Upper lobe of left lung (tissue), 6 donors: Measurements from ENCODE around the gene POLQ. TPM values are rescaled to one million over a fixed set of nuclear protein-coding genes. Genes with fewer than 3 reads are reported as not detected.
A peak's percentile ranks its signal among the peaks of the same experiment; 100 is the strongest.

Experiments used
- ATAC-seq, 2 donors: fragments of 200-7000 bp; cut with Tn5 transposase; one replicate each; pipeline ENCODE4 v1.9.1; 2022; ENCODE audit warnings: mild to moderate bottlenecking in 2 of 2, moderate library complexity in 2 of 2; ENCODE audit not compliant: low FRiP score in 2 of 2
- DNase-seq, 2 donors: peaks; one replicate each; pipeline ENCODE4 v3.0.0-alpha.2; 2019 to 2020
- H3K27ac ChIP-seq, 4 donors: fragments of 200-600 bp; sonication (generic); one replicate each; pipeline ENCODE4 v1.5.1; 2016 to 2019
- H3K27me3 ChIP-seq, 4 donors: fragments of 200-600 bp; sonication (generic); one replicate each; pipeline ENCODE4 v1.5.1; 2017 to 2019
- H3K36me3 ChIP-seq, 4 donors: fragments of 200-600 bp; sonication (generic); one replicate each; pipeline ENCODE4 v1.5.1; 2016 to 2019
- H3K4me1 ChIP-seq, 4 donors: fragments of 200-600 bp; sonication (generic); one replicate each; pipeline ENCODE4 v1.5.1; 2018 to 2019
- H3K4me3 ChIP-seq, 4 donors: fragments of 200-600 bp; sonication (generic); one replicate each; pipeline ENCODE4 v1.5.1; 2017 to 2019; ENCODE audit warnings: mild to moderate bottlenecking in 2 of 4, moderate library complexity in 1 of 4
- H3K9me3 ChIP-seq, 4 donors: fragments of 200-600 bp; sonication (generic); one replicate each; pipeline ENCODE4 v1.5.1; 2018 to 2019
- EP300 ChIP-seq, 4 donors: sonication (generic); formaldehyde crosslinking; IDR thresholded peaks; one replicate each; pipeline ENCODE4 v1.5.1; 2017; ENCODE audit warnings: antibody characterized with exemption in 4 of 4, control low read depth in 2 of 4
- POLR2A ChIP-seq, 4 donors: fragments of 450-650 bp; IDR thresholded peaks; one replicate each; pipeline ENCODE4 v1.5.1; 2016 to 2017; ENCODE audit warnings: antibody characterized with exemption in 4 of 4, mild to moderate bottlenecking in 2 of 4
- POLR2AphosphoS5 ChIP-seq, 2 donors: sonication (generic); formaldehyde crosslinking; IDR thresholded peaks; one replicate each; pipeline ENCODE4 v1.5.1; 2017; ENCODE audit warnings: antibody characterized with exemption in 2 of 2
- WGBS, 2 donors: methylation state at CpG; one replicate each; pipeline ENCODE4 v1.1.5; 2017 to 2018; 5-methylcytosine and 5-hydroxymethylcytosine counted together
- total RNA-seq, 6 donors: library from RNA; depleted of rRNA in 4 of 6; stranded (reverse); fragments of >200 nt in 4 of 6; gene quantifications; one replicate each; pipeline versions ENCODE4 v1.1.0 to v1.2.1, GENCODE V29; 2016 to 2021
- TF ChIP-seq, protein P1 (sequence below), 6 experiments: fragments of 450-650 bp in 4 of 6; fragments of 200-600 bp in 2 of 6; sonication (generic) in 2 of 6; IDR thresholded peaks; one replicate each; pipeline ENCODE4 v1.5.1; 2016 to 2019; ENCODE audit warnings: antibody characterized with exemption in 6 of 6
- donor health status: DM: no; HTN: no; CAD: no; lungs with moderate emphysema.
- donor health status: DM: no; HTN: yes; CAD: no; lungs with severe emphysema.

The POLQ gene
- total RNA-seq, 6 donors from 2014 or later, result under 0.01 to 1.2 (median 0.46) TPM

DNA sequence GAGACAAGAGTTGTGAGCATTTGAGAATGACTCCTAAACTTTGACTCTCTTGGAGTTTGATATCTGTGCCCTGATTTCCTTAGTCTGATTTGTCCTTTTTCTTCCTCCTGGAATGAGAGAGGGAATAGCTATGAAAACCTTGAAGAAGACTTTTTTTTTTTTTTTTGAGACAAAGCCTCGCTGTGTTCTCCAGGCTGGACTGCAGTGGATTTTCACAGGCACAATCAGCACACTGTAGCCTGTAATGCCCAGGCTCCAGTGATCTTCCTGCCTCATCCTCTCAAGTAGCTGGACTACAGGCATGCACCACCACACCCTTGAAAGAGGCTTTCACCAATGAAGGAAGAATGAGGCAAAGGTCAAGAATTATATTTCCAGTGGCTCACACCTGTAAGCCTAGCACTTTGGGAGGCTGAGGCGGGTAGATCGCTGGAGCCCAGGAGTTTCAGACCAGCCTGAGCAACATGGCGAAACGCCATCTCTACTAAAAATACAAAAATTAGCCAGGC lies 11.7 kb upstream of the POLQ start:
- no peak for ATAC-seq
- 94 to 96% methylated on average over 5 of the region's 5 CpGs for WGBS, 2 donors
- Histone ChIP-seq H3K27ac (no peak overlapping the region), H3K27me3 (no peaks in the 10 kb centered on the region), H3K4me1 (no peaks in the 10 kb centered on the region), H3K9me3 (no peaks in the 10 kb centered on the region), H3K36me3 (no peaks in the 10 kb centered on the region), H3K4me3 (no peak overlapping the region)
- TF ChIP-seq POLR2AphosphoS5 (IDR thresholded peaks at IDR 0.05), result no peak
- TF ChIP-seq EP300 (IDR thresholded peaks at IDR 0.05), result no peak
- TF ChIP-seq POLR2A (IDR thresholded peaks at IDR 0.05), result no peak
- TF ChIP-seq, protein P1, sequence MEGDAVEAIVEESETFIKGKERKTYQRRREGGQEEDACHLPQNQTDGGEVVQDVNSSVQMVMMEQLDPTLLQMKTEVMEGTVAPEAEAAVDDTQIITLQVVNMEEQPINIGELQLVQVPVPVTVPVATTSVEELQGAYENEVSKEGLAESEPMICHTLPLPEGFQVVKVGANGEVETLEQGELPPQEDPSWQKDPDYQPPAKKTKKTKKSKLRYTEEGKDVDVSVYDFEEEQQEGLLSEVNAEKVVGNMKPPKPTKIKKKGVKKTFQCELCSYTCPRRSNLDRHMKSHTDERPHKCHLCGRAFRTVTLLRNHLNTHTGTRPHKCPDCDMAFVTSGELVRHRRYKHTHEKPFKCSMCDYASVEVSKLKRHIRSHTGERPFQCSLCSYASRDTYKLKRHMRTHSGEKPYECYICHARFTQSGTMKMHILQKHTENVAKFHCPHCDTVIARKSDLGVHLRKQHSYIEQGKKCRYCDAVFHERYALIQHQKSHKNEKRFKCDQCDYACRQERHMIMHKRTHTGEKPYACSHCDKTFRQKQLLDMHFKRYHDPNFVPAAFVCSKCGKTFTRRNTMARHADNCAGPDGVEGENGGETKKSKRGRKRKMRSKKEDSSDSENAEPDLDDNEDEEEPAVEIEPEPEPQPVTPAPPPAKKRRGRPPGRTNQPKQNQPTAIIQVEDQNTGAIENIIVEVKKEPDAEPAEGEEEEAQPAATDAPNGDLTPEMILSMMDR (IDR thresholded peaks at IDR 0.05), result no peak
- DNase-seq, result no peak

DNA sequence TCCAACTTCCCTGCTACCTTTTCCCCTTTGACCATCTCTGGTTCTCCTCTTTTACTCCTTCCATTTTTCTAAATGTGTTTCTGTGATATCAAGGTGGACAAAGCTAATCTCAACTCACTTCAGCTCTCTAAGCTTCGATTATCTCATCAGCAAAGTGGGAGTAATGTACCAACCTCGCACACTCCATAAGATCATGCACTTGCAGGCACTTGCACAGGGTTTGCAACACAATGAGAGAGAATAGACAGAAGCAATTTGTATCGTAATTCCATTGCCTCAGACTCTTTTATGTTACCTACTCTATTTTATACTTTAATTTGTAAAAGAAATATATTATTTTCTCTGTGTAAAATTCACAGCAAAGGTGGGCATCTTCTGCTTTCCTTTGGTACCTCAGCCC lies 7.0 kb upstream of the POLQ start:
- ATAC-seq (no peak), DNase-seq (no peak)
- Histone ChIP-seq H3K36me3 (no peaks in the 10 kb centered on the region), H3K27ac (no peak overlapping the region), H3K4me3 (no peak overlapping the region), H3K4me1 (no peaks in the 10 kb centered on the region), H3K27me3 (no peaks in the 10 kb centered on the region), H3K9me3 (no peaks in the 10 kb centered on the region)
- no peak for TF ChIP-seq POLR2A (IDR thresholded peaks at IDR 0.05)
- TF ChIP-seq, protein P1 (IDR thresholded peaks at IDR 0.05), result no peak
- no peak for TF ChIP-seq EP300 (IDR thresholded peaks at IDR 0.05)
- no peak for TF ChIP-seq POLR2AphosphoS5 (IDR thresholded peaks at IDR 0.05)
- WGBS, 2 donors, result 78 to 84% methylated on average over 3 of the region's 3 CpGs

DNA sequence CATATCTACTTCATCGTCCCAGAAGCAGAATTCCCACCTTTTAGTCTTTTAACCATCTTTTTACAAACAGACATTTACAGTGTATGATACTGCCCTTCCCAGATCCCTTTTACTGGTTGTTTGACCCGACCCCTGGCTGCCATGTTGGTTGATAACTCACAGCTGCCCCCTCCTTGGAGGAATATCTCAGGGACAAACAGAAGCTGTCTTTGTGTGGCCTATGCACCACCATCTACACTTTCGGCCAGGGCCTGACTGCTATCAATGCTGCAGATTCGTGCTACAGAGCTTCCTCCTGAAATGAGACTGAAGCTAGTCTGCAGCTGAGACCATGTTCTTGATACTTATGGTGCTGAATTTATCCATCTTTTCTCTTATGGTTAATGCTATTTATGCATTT lies 6.6 kb upstream of the POLQ start:
- no peaks in the 10 kb centered on the region for H3K4me1 ChIP-seq
- no peak for ATAC-seq
- H3K27me3 ChIP-seq, result no peaks in the 10 kb centered on the region
- H3K36me3 ChIP-seq, result no peaks in the 10 kb centered on the region
- no peak overlapping the region for H3K4me3 ChIP-seq
- WGBS, 2 donors, result 42 to 56% methylated on average over 4 of the region's 4 CpGs
- TF ChIP-seq, protein P1 (IDR thresholded peaks at IDR 0.05), result no peak
- TF ChIP-seq EP300 (IDR thresholded peaks at IDR 0.05) (no peak), POLR2AphosphoS5 (IDR thresholded peaks at IDR 0.05) (no peak), POLR2A (IDR thresholded peaks at IDR 0.05) (no peak)
- DNase-seq, result no peak
- H3K9me3 ChIP-seq, result no peaks in the 10 kb centered on the region
- H3K27ac ChIP-seq, result peak overlapping the region in 2 of 4 donors; percentile 1 to 36

DNA sequence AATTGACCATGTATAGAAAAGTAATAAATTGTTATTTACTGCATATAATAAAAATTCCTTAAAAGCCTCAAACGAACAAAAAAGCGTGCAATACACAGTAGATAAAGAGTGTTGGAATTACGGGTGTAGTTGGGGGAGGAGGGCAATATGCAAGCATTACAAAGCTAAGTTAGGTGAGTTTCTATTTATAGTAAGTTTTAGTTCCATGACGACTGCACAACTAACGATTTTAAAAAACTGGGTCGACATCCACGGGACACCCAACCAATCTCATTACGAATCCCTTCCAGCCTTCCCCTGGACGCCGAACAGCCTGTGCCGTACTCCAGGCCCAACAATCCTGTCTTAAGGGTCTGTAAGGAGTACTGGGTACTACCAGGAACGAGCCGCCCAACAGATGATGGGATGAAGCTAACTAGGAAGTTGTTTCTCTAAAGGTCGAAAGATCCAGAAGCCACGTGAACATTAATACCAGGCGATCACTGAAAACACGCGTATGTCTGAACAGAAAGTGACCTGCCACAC lies 677 bp downstream of the POLQ start:
- no peaks in the 10 kb centered on the region for H3K27me3 ChIP-seq
- no peak for DNase-seq
- H3K4me1 ChIP-seq, result peaks cover 6 to 11% (median 7%) of the 10 kb centered on the region in 4 donors
- ATAC-seq, result no peak
- H3K36me3 ChIP-seq, result no peaks in the 10 kb centered on the region
- H3K9me3 ChIP-seq, result no peaks in the 10 kb centered on the region
- TF ChIP-seq POLR2AphosphoS5 (IDR thresholded peaks at IDR 0.05) (no peak), EP300 (IDR thresholded peaks at IDR 0.05) (no peak), POLR2A (IDR thresholded peaks at IDR 0.05) (no peak)
- TF ChIP-seq, protein P1 (IDR thresholded peaks at IDR 0.05), result no peak
- H3K4me3 ChIP-seq, result peak overlapping the region; percentile 54 to 70 (median 62)
- H3K27ac ChIP-seq, result no peak overlapping the region
- WGBS, 2 donors, result 4 to 6% methylated on average over 18 of the region's 18 CpGs

DNA sequence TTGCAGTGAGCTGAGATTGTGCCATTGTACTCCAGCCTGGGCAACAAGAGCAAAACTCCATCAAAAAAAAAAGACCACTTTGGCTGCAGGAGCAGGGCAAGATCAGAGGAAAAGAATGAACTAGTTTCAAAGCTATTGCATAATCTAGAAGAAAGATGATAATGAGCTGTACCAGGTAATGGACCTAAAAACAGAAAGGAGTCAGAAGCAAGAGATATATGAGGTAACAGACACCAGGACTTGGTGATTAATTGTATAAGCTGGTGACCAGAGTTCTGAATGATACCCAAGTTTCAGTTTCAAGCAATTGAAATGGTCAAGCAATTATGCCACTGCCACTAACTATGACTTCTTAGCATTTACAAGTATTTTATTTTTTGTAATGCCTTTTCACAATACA lies 2.9 kb downstream of the POLQ start:
- TF ChIP-seq EP300 (IDR thresholded peaks at IDR 0.05) (no peak), POLR2AphosphoS5 (IDR thresholded peaks at IDR 0.05) (no peak), POLR2A (IDR thresholded peaks at IDR 0.05) (no peak)
- TF ChIP-seq, protein P1 (IDR thresholded peaks at IDR 0.05), result no peak
- DNase-seq (no peak), ATAC-seq (no peak)
- Histone ChIP-seq H3K9me3 (no peaks in the 10 kb centered on the region), H3K27me3 (no peaks in the 10 kb centered on the region), H3K4me1 (peaks cover 6 to 11% (median 7%) of the 10 kb centered on the region in 4 donors), H3K36me3 (no peaks in the 10 kb centered on the region), H3K27ac (no peak overlapping the region), H3K4me3 (no peak overlapping the region)
